ENCODE data around the gene HPGDS.
"Not testable (repeated sequence)": the region's sequence is repeated elsewhere in the genome, so short reads cannot be mapped to it uniquely, and the experiment has no call there.

HPGDS gene

DNA sequence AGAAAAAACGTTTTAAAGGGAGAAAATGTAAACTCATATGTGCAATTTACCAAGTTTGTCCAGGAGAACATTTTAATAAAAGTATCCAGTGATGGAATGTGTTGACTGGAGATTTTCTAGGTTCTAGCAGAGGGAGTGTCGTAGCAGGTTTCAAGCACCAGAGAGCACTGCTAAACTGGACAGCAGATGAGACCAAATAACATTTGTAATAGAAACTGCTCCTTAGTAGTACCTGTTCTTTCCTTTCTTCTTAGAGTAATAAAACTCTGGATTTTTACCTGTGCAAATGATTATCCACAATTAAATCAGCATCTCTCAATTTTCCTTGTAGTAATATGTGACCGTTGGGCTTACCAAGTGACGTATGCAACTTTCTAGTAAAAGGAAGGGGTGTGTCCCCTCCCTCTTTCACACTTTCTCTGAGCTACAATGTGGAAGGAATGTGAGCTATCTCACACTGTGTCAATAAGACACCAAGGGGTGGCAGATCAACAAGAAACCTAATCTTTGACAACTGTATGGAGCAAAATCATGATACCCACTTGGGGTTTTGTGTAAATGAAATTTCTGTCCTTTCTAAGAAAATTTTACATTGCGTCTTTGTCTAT lies 9.5 kb downstream of the HPGDS start:
- DNase-seq (ENCODE audit: low read depth in 2 of 3, low spot score in 1 of 3): no peak

DNA sequence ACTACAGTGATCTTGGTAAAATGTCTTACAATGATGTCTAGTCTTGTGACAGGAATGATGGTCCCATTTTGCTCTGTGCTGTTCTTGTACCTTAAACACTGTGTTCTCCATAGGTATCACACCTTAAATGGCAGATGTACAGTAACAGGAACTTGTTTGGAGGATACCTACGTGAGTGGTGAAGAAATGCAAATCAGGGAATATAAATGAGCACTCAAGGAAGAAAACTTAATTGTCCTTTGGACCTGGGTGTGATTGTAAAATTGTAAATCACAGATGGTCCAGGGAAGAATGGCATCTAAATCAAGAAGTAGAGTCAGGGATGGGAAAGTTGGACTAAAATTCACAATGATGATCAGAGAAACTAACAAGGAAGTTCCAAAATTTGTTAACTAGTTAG lies 12.7 kb downstream of the HPGDS start:
- no peak for DNase-seq (ENCODE audit: low read depth in 2 of 3, low spot score in 1 of 3)

DNA sequence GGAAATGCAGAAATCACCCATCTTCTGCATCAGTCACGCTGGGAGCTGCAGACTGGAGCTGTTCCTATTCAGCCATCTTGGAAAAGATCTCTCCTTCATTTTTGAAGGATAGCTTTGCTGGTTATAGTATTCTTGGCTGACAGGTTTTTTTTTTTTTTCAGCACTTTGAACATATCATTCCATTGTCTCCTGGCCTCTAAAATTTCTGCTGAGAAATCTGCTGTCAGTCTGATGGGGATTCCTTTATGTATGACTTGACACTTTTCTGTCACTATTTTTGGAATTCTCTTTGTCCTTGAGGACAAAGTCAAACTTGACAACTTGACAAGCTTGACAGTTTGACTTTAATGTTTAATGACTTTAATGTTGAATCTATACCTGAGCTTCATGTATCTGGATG lies 16.8 kb downstream of the HPGDS start:
- DNase-seq (ENCODE audit: low read depth in 2 of 3, low spot score in 1 of 3): no peak

DNA sequence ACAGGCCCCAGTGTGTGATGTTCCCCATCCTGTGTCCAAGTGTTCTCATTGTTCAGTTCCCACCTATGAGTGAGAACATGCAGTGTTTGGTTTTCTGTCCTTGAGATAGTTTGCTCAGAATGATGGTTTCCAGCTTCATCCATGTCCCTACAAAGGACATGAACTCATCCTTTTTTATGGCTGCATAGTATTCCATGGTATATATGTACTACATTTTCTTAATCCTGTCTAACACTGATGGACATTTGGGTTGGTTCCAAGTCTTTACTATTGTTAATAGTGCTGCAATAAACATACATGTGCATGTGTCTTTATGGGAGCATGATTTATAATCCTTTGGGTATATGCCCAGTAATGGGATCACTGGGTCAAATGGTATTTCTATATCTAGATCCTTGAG lies 22.7 kb downstream of the HPGDS start:
- not testable (repeated sequence) for DNase-seq (ENCODE audit: low read depth in 2 of 3, low spot score in 1 of 3)

DNA sequence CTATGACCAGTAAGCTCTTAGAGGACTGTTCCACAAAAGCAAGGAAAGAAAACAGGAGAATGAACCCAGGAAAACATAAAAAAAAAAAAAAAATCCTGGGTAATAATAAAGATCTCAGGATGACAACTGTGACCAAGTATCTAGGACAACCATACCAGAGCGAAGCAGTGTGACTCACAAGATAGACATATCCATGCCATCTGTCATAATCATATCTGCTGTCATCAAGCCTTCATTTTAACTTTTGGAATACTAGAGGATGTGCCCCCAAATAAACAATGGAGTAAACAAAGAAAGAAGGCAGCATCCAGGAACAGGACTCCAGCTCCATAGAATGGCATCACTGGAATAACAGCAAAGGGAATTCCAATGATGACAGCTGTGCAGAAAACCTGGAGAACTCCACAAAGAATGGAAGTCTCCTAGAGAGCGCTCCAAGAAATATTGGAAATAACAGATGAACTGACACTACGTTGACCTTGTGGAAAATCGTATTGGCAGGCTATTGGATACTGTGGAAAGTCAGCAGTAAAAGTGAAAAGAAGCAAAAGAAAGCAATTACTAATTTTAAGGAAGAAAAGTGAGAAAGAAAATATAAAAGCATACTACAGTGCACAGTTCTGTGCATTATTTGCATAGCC lies 35.3 kb downstream of the HPGDS start:
- DNase-seq (ENCODE audit: low read depth in 2 of 3, low spot score in 1 of 3): no peak

DNA sequence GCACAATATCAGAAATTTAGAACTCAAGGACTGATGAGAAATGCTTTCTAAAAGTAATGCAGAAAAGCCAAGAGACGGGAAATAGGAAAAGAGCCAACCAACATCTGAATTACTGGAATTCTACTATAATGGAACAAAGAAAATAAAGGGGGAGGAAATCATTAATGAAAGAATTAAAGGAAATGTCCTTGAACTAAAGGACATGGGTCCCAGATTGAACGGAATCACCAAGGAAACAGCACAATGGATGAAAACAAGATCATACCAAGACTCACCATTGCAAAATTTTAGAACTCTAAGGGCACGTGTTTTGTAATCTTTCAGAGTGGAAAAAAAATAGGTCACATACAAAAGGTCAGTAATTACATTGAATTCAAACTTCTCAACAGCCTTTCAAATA lies 35.9 kb downstream of the HPGDS start:
- no peak for DNase-seq (ENCODE audit: low read depth in 2 of 3, low spot score in 1 of 3)

DNA sequence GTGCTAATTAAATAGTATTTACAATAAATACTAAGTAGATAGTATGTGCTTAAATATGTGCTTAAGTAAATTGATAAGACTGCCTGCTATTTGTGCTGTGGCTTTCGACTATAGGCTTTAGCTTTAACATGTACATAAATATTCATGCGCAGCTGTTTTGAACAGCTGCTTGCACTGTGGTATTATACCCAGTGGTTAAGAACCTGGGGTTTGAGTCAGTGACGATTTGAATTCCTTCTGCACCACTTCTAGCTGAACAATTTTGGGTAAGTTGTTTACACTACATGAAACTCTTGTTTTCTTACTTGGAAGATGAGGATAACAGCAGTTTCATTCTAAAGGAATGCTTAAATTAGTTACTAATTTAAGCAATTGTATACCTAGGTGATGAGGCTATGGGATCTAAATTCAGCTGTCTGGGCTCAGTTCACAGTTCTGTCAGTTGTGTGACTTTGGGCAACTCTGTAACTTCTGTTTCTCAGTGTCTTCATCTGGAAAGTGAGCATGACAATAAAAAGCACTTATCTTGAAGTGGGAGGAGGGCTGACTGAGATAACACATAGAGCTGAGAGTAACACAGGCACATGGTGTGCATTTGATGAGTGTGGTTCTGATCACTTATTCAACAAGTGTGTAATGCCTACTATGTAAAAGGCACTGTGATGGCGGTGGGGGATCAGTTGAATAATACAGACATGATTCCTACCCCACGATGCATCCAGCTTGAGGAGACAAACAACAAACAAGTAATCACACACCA lies 37.0 kb downstream of the HPGDS start:
- DNase-seq (ENCODE audit: low read depth in 2 of 3, low spot score in 1 of 3): no peak

DNA sequence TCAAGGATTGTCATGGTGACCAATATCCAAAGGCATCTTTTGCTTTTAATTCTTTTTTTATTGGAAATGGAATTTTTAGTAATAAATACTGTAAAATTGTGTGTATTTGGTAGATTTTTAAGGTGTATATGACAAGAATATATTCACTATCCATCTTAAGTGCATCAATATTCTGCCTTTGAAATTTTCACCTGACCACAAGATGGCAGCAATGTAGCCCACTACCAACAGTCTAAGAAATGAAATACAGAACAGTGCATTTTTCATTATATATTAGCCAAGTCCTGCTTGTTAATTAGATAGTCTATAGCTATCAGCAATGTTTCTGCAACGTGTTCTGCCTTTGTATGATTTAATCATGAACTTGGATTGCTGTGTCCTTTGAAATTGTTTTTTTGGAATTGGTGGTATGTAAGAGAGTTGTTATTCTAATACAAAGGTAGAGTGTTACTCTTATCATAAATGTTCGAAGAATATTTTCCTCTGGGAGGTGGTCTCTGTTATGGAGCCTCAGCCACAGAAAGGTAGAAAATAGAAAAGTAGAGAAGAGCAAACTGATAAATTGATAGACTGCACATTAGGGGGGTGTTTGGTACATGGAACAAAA lies 38.2 kb downstream of the HPGDS start:
- peak in 1 of 3 donors; percentile 15 for DNase-seq (ENCODE audit: low read depth in 2 of 3, low spot score in 1 of 3)

DNA sequence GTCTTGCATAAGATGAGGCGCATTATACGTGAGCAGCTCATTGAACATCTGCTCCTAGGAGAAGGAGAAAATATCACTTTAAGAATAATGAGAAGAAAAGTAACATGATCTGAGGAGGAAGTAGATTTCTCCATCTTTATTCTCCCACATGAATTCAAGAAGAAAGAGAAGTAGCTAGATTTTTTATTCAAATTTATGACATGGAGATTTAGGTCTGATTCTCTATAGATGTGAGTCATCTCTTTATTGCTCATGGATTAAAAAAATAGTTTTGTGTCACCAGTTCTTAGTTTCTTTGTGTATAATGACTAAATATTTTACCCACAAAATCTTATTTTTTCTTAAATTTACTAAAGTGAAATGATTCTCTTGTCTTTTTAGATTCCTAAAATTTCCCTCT lies 40.4 kb downstream of the HPGDS start:
- no peak for DNase-seq (ENCODE audit: low read depth in 2 of 3, low spot score in 1 of 3)

DNA sequence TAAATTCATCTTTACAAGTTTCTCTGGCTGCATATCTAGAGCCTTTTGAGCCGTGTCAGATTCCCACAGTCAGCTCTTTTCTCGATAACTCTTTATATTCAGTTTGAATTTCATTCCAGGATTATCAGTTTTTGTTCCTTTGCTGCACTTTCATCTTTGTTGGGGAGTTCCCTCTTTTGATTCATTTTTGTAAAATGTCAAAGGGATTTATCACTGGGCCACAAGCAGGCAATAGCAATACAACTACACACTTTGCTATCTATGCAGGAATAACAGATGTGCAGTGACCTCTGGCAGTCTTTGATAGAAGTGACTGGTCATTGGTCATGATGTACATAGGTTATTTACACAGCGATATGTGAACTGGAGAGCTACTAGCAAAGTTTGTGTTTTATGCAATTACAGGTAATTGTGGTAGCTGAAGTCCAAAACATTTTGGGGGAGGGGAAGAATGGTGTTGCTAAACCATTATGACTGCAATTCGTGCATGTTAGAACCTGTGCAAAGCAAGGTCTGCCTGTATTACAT lies 43.8 kb downstream of the HPGDS start:
- DNase-seq (ENCODE audit: low read depth in 2 of 3, low spot score in 1 of 3): no peak

DNA sequence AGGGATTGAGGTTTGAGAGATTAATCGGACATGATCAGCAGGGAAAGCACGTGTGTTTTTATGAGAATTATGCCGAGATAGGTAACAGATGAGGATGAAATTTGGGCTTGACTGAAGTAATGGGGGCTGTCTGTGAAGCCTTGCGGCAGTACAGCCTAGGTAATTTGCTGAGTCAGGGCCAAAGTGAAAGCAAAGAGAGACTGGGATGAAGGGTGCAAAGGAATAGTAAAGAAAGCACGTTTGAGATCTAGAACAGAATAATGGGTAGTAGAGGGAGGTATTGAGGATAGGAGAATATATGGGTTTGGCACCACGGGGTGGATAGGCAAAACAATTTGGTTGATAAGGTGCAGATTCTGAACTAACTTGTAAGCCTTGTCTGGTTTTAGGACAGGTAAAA lies 47.2 kb downstream of the HPGDS start:
- not testable (repeated sequence) for DNase-seq (ENCODE audit: low read depth in 2 of 3, low spot score in 1 of 3)

DNA sequence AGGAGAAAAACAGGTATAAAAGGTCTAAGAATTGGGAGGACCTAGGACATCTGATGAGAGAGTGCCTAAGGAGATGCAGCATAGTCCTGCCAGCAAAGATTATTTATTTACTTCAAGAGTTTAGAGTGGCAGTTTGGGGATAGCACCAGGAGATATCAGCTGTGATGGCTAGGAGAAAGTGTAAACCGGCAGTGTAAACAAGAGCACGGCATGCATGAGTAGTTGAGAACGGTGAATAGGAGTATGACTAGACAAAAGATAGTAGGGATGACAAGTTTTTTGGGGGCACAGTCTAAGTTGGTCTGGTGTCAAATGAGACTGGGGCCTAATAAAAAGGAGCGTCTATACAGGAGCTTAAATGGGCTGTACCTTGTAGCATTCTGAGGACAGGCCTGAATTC lies 48.7 kb downstream of the HPGDS start:
- not testable (repeated sequence) for DNase-seq (ENCODE audit: low read depth in 2 of 3, low spot score in 1 of 3)

DNA sequence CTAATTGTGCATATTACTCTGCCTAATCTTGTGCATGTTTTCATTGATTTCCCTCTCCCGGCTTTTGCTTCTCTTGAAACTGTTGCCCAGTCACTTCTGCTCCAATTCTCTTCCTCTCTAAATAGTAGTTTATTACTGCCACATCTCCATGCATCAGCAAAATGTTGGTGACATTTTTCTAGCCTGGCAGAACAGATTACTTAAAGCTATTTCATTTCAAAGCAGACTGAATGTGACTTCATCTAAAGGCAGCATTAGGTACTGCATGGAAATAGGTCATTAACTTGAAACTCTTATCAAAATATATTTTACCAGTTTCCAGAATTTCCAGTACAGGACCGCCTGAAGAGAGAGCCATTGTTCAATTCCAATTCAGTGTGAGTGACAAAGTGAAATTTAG lies 52.4 kb downstream of the HPGDS start:
- no peak for DNase-seq (ENCODE audit: low read depth in 2 of 3, low spot score in 1 of 3)

DNA sequence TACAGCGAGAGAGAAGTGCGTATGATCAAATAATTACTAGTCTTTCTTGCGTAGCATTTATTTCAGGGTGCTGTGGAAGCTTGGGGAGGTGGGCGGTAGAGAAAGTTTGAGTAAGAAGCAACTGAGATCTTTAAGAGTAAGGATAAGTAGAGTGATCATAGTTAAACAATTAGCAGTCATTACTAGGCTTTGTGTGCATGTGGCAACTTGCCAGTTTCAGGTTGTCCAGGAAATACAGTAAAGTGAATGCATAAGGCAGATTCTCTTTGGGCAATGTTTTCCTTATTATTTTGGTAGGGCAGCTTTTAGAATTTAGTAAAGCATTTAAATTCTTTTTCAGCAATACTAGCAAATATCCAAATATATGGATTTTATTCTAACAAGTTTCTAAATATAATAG lies 57.0 kb downstream of the HPGDS start:
- DNase-seq (ENCODE audit: low read depth in 2 of 3, low spot score in 1 of 3): no peak

DNA sequence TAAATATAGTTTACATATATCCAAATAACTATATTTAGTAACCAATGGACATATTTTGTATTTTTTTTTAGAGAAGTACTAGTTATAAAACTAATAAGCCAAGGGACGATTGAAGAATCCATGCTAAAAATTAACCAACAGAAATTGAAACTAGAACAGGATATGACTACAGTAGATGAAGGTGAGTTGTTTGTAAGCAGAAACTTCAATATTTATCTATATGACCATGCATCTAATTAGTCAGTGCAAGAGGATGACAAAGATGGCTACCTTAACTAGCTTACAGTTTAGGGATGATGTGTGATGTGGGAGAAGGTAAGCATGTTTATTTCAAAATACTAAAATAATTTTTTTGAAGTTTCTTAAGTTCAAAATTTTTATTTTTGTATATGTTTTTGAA lies 57.7 kb downstream of the HPGDS start:
- DNase-seq (ENCODE audit: low read depth in 2 of 3, low spot score in 1 of 3): no peak

DNA sequence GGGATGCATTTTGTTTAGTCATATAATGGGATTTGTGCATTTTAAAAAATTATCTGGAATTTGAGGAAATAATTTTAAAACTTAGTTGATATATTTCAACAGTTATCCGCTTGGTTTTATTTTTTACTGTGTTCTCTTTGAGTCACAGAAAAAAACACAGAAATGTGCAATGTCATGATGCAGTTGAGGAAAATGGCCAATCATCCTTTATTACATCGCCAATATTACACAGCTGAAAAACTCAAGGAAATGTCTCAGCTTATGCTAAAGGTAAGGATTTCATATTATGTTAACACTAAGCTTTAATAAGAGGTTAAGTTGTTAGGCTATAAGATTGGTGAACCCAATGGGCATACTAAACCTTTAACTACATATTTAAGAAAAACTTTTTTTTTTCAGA lies 63.9 kb downstream of the HPGDS start:
- no peak for DNase-seq (ENCODE audit: low read depth in 2 of 3, low spot score in 1 of 3)

DNA sequence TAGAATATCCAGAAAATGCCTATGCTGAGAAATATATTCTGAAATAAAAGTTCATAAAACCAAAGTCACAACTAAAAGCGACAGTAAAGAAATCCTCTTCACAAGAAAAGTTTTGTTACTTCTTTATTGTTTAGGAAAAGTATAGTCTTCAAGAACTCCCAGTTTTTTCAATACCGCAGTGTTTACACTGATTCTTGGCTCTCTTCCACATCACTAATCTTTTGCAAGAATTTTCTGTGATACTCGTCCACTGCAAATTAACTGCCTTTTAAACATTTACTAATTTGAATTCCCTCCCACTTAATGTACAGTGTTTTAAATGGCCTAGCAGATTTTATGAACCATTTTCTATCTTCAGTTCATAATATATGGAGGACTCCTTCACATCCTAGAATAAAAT lies 65.1 kb downstream of the HPGDS start:
- no peak for DNase-seq (ENCODE audit: low read depth in 2 of 3, low spot score in 1 of 3)

DNA sequence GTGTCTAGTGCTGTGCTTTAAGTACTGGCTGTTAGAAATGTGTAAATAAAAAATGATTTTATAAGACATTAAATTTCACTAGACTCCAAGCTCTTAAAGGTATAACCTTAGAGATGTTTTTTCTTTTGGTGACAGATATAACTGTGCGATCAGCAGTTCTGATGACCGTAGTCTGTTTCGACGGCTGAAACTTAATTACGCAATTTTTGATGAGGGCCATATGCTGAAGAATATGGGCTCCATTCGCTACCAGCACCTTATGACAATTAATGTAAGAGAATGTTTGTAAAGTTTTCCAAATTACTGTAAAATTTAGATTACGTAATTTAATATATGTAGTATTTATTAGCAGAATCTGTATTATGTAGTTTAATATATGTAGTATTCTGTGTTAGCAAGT lies 66.4 kb downstream of the HPGDS start:
- DNase-seq (ENCODE audit: low read depth in 2 of 3, low spot score in 1 of 3): no peak

DNA sequence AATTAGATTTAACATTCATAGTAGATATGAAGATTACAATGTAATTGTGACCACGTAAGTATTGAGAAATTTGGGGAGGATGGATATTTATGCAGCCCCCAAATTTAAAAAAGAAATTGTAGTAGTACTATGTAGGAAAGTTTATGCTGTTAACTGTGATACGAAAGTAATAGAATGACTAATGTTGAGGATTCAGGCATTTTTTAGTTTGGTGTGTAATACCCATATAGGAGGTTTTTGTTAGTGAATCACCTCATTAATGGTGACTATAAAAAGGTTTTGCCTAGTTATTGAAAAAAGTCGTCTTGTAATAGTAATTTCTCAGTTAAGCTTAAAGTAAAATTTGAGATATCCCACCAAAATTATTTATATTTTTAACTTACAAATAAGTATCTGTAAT lies 67.7 kb downstream of the HPGDS start:
- no peak for DNase-seq (ENCODE audit: low read depth in 2 of 3, low spot score in 1 of 3)

DNA sequence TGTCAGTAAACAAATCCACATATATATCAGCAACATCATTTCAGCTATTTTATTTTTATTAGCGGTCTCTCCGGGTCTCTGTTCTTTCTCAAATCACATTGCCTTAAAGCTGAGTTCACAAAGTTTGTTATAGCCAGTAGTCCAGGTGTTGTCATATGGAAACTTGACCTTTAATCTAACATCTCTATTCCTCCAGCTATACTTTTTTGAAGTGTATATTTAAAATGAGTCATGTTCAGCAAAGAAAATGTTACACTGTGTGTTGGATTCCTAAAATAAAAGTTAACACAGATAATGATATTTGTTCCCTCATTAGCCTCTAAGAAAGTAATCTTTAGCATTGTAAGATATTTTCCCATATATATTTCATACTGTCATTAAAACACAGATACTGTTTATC lies 71.4 kb downstream of the HPGDS start:
- no peak for DNase-seq (ENCODE audit: low read depth in 2 of 3, low spot score in 1 of 3)

DNA sequence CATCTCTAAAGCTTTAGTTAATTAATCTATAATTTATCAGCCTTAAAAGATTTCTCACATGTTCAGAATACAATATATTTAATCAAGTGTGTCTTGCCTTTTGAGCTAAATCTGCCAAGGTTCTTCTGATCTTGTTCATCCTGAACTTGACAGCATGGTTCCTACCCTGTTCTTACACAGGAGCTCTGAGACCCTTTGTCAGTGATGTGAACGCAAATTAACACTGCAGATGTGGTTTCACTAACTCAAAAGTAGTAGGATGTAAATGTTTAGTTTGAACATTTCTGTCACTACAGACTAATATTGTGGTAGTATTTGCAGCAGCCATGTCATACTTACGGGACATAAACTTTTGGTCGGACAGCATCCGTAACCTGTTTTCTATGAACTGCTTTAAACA lies 75.6 kb downstream of the HPGDS start:
- no peak for DNase-seq (ENCODE audit: low read depth in 2 of 3, low spot score in 1 of 3)
